ENCODE measurements around the gene OBSCN. TPM values are rescaled to one million over a fixed set of nuclear protein-coding genes. Genes with fewer than 3 reads are reported as not detected.

The OBSCN gene
- total RNA-seq, 1 donor from 2014 or later: 21.6 TPM

GRCh38 chr1:228169345-228169744 is 38.5 kb upstream of the OBSCN start:
- intact Hi-C loops (cut with micrococcal nuclease): loop anchor here (5.0 kb wide), 1 partner anchor 432 kb away; the partner anchor contains the start of genes JMJD4 and SNAP47

DNA sequence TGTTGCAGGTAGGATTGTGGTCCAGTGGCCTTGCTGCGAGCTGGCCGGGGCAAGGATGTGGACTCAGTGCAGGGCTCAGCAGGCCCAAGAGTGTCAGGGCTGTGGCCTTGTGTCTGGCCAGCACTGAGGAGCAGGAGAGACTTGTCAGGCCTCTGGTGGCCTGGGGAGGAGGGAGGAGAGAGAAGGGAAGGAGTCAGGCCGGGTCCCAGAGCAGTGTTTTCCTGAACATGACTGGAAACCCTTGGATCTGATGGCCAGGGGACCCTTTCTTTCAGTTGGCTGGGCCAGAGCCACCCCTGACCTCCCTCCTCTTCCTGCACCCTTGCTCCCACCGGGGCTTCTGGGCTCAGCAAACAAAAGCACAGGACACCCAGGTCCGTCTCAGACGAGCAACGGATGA is 37.2 kb upstream of the OBSCN start:
- intact Hi-C loops (cut with micrococcal nuclease): no loop called here

DNA sequence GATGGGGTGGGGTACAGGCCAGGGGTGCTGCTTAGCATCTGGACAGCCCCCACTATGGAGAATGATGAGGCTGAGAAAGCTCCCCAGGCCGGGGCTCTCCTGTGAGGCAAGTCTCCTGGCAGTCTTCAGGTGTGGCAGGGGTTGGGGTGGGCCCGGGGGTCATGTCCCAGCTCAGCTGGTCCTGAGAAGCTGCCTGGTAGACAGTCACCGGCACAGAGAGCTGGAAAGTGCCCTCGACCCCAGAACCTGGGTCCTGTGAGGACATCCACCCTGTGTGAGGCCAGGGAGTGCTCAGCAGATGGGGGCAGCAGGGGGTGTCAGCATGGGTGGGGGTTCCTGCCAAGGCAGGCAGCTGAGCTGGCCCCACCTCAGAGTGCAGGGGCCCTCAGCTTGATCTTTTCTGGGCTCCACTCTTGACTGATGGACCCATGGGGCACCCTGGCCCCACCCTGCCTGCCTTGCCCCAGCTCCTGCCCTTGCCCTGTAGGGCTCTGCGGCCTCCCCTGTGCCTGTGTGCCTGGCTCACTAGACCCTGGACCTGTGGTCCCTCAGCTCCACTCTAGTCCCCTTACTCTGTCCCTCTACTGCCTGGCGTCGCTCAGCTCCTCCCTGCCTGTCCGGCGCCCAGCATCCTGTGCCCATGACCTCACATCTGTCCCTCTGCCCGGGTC is 36.5 kb upstream of the OBSCN start:
- intact Hi-C loops (cut with micrococcal nuclease): no loop called here

DNA sequence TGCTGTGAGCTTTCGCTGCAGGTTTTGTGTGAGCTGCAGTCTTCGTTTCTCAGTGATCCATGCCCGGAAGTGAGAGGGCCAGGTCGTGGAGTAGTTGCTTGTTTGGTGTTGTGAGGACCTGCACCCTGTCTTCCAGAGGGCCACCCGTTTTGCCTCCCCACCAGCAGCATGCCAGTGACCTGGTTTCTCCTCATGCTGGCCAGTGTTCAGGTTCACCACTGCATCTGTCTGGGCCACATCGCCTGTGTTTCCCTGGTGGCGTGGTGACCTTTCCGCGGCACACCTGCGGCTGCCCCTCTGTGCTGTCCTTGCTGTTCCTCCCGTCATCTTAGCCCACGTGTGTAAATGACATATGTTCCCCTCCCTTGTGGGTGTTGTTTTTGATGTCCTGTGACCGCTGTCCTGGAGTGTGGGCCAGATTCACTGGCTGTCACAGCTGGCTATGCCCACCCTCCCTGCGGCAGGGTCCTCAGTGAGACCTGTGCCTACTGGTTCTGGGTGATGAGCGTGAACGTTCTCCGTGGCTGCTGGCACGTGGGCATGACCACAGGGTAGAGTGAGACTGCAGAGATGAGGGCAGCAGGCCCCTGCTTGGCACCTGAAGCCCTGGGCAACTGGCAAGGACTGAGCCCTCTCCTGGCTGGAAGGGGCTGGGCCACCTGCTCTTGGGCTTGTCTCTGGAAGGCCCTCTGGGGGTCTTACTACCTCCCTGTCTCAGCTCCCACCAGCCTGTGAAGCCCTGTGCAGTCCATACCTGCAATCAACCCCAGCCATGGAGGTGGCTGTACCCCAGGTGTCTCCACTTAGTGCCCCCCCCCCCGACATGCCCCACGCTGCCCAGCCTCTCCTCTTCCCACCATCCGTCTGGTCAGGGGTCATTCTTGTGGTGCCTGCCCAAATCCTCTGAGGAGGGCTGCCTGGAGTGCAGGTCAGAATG is 35.0 kb upstream of the OBSCN start:
- intact Hi-C loops (cut with micrococcal nuclease): no loop called here

DNA sequence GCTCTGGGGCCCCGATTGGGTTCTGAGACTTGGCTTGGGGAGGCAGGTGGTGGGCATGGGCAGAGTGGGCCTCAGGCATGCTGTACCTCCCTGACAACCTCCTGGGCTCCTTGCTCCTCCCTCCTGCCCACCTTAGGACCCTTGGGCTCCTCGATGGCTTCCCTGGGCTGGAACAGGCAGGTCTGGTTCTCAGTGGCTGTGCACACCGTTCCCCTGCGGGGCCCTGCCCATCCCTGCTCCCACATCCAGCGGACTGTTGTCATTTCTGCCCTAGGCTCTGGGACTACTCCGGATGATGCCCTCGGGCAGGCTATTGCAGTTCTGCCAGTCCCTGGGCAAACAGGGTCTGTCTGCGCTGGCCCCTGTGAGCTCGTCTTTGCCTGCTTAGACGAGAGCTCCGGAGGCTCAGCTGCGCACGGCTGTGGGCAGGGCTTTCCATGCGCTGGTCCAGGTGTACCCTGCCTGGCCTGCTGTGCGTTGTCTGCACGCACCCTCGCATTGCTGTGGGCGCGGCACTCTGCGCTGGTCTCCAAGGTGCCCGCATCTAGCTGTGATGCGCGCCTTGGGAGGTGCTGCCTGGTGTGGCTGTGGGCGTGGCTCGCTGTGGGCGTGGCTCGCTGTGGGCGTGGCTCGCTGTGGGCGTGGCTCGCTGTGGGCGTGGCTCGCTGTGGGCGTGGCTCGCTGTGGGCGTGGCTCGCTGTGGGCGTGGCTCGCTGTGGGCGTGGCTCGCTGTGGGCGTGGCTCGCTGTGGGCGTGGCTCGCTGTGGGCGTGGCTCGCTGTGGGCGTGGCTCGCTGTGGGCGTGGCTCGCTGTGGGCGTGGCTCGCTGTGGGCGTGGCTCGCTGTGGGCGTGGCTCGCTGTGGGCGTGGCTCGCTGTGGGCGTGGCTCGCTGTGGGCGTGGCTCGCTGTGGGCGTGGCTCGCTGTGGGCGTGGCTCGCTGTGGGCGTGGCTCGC is 34.0 kb upstream of the OBSCN start:
- intact Hi-C loops (cut with micrococcal nuclease): loop anchor here (1.0 to 2.0 kb wide), 2 partner anchors 8 to 39 kb away; no protein-coding TSS in a partner anchor

DNA sequence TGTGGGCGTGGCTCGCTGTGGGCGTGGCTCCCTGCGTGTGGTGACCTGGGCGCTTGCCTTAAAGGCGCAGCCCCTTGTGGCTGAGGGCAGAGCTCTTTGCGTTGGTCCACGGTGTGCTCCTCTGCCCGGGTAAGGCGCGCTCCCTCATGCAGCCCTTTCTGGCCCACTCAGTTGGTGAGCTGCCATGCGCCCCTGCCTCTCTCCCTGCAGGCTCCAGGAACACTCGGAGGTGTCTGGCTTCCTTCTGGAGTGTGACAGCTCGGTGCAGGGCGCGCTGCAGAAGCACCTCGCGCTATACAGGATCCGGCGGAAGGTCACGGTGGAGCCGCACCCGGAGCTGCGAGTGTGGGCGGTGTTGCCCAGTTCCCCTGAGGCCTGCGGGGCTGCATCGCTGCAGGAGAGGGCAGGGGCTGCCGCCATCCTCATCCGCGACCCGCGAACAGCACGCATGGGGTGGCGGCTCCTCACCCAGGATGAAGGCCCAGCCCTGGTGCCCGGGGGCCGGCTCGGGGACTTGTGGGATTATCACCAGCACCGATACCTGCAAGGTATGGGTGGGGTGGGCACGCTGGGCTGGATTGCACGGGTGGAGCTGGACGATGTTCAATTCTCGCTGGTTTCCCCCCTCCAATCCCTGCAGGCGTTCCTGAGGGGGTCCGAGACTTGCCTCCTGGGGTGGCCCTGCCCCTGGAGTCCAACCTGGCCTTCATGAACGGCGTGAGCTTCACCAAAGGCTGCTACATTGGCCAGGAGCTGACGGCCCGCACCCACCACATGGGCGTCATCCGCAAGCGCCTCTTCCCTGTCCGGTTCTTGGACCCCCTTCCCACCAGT is 33.1 kb upstream of the OBSCN start:
- intact Hi-C loops (cut with micrococcal nuclease): loop anchor here (1.0 to 2.0 kb wide), 2 partner anchors 8 to 38 kb away; no protein-coding TSS in a partner anchor

DNA sequence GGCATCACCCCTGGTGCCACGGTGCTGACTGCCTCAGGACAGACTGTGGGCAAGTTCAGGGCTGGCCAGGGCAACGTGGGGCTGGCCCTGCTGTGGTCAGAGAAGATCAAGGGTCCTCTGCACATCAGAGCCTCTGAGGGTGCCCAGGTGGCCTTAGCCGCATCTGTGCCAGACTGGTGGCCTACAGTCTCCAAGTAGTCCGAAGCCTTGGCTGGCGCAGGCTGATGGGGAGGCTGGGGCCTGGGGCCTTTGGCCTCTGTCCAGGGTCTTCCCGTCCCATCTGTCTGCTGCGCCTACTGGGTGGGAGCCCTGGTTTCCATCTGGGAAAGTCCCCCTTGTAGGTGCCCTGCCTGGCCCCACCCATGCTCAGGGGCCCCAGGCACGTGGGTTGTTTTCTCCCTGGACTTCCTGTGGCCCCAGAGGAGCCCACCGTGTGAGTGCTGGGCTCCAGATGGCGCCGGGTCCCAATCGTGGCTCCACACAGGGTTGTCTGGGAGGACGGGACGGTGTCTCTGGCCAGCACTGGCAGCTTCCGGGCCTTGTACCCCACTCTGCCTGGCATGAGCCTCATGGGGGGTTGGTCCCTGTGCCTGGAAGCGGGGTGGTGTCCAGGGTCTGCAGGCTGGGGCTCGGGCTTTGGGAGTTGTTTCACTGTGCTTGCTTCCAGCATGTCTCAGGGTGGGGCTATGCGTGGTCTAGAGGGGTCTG is 32.4 kb upstream of the OBSCN start:
- intact Hi-C loops (cut with micrococcal nuclease): loop anchor here (2.0 kb wide), 1 partner anchor 37 kb away; no protein-coding TSS in a partner anchor

DNA sequence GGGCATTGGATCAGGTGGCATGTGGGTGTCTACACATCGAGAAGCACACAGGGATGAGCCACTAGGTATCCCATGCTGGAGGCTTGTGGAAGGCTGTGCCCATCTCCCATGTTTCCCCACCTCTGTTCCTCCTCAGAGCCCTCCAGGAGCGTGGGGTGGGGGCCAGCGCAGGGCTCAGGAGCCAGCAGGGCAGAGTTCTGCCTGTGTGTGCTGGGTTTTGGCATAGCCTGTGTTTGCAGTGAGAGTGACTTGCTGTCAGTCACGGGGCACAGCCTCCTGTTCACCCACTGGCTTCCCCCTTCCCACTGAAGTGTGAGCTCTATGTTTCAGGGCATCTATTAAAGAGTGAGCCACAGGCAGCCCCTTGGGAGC is 31.8 kb upstream of the OBSCN start:
- intact Hi-C loops (cut with micrococcal nuclease): no loop called here

DNA sequence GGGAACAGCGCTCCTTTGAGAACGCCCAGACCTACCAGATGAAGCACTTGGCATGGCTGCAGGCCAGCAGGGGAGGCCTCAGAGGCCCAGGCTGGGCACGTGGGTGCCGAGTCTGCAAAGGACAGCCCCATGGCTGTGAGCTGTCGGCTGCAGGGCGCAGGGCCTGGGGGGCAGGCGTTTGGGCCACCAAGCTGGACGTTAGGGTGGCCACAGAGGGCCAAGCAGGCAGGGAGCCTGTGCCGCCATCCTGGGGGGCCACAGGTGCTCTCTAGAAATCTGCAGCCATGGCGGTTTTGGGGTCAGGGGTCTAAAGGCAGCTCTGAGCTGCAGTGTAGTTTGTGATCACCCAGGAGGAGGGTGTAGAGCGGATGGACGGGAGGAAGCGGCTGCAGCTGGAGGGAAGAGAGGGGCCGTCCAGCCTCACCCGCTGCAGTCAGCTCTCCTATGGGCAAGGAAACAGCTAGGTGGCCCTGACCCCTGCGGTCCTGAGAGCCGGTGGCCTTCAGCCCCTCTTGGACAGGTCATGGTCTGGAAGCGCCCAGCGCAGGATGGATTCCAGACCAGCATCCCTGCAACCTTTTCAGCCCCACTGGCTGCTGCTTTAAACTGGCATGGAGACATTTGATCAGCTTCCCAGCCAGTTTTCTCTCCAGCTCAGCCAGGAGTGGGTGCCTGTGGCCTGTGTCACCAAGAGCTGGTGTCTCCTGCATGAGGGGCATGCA is 31.2 kb upstream of the OBSCN start:
- intact Hi-C loops (cut with micrococcal nuclease): no loop called here

DNA sequence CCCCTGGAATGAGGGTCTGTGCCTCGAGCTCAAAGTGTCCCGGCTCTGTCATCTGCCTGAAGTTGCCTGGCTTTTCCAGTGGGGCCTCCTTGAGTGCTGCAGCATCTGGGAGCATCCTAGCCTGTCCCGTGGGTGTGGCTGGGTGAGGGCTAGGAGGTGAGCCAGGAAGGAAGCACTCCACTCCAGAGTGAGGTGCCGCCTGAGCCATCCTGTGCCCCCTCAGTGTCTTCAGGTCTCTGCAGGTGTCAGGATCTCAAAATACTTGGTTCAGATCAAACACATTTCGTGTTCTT is 30.7 kb upstream of the OBSCN start:
- intact Hi-C loops (cut with micrococcal nuclease): no loop called here

DNA sequence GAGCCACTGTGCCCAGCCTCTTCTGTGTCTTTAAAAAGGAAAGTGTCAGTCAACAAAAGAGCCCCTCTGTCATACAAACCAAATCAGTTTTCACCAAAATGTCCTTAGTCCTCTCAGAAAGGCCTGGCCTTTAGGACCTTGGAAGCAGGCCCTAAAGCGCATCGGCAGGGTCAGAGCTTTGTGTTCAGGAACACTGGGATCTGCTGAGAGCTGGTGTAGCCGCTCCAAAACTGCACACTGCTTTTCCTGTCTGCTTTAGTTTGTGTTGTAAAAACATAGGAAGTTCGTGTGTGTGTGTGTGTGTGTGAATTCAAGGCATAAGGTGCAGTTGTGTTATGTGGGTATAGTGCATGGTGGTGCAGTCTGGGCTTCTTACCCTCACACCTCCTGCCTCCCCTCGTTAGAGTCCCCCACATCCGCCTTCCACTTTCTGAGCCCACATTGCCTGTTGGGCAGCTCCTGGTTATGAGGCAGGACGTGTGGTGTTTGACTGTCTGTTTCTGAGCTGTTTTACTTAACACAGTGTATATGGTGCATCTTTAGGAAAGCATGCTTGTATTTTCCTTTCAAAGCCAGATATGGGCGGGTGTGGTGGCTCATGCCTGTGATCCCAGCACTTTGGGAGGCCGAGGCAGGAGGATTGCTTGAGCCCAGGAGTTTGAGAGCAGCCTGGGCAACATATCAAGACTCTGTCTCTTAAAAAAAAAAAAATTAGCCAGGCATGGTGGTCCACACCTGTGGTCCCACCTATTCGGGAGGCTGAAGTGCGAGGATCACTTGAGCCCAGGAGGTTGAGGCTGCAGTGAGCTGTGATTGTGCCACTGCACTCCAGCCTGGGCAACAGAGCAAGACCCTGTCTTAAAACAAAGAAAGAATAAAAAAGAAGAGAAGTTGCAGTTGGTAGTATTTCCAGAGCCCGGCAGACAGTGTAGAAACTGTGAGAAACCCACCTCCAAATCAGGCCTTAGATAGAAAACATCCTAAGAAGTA is 29.8 kb upstream of the OBSCN start:
- intact Hi-C loops (cut with micrococcal nuclease): no loop called here

DNA sequence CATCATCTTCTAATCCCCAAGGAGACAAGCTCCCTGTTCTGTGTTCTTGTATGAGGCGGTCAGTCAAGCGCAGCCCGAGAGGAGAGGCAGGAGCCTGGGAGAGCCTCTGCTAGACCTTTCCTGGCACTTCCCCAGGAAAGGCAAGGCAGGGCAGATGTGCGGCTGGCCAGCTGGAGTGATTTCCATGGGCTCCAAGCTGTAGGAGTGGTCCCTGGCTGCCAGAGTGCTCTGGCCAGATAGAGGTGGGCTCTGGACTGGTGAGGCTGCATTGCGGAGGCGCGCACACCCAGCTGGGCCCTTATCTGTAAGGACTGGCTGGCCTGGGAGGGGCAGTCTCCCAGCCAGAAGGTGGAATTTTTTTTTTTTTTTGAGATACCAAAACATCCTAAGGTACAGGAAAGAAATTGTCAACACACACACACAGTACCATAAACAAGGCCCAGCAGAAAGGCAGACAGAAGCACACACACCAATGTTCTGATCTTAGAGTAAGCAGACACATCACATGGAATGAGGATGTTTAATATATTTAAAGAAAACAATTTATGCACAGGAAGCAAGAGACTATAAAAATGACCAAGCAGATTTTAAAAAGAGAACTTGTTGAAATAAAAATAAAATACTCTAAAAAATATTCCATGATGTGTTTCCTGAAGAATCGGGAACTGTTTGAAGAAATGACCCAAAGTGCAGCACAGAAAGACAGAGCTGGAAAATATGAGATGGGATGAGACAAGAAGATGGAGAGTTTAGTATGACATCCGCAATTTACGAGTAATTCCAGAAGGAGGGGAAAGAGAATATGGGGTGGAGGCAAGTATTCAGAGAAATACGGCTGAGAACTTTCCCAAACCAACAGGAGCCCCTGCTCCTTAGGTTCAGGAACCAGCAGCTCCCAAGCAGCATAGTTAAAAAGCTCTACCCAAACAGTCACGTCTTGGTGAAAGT is 28.8 kb upstream of the OBSCN start:
- intact Hi-C loops (cut with micrococcal nuclease): no loop called here

DNA sequence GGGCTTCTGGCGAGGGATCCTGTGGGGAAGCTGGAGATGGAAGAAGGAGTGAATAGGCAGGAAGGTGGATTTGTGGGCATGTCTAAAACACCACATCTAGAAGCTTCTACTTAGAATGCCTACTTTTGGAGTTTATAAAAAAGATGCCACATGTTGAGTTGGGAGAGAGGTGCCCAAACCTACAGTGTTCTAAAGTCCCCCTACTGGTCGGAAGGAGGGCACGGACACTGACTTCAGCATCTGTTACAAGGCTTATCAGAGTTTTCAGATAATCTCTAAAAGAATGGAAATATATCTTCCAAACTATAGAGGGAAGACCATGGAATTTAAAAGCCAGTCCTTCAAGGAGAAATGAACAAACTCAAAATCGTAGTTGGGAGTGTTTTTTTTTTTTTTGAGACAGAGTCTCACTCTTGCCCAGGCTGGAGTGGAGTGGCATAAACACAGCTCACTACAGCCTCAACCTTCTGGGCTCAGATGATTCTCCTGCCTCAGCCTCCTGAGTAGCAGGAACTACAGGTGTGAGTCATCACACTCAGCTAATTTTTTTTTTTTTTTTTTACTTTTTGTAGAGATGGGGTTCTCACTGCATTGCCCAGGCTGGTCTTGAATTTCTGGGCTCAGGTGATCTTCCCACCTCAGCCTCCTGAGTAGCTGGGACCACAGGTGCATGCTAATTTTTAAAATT is 27.4 kb upstream of the OBSCN start:
- intact Hi-C loops (cut with micrococcal nuclease): no loop called here

- intact Hi-C loops (cut with micrococcal nuclease): no loop called here
Observed at GRCh38 chr1:228180959-228181644, 26.7 kb upstream of the OBSCN start.

- intact Hi-C loops (cut with micrococcal nuclease): no loop called here
Observed at GRCh38 chr1:228181645-228182034, 26.2 kb upstream of the OBSCN start.

Data from T-helper 2 cell treated with Interferon-gamma antibody and Interleukin-4, amounts not matched to agents 100 ng/mL and 5 ng/mL, for 36 hours (primary cell).